ENCODE results near the gene USP49. TPM values are rescaled to one million over a fixed set of nuclear protein-coding genes. Genes with fewer than 3 reads are reported as not detected.
"Not testable (repeated sequence)": the region's sequence is repeated elsewhere in the genome, so short reads cannot be mapped to it uniquely, and the experiment has no call there.

The USP49 gene
- total RNA-seq, 1 donor from 2014 or later: 6.3 TPM

DNA sequence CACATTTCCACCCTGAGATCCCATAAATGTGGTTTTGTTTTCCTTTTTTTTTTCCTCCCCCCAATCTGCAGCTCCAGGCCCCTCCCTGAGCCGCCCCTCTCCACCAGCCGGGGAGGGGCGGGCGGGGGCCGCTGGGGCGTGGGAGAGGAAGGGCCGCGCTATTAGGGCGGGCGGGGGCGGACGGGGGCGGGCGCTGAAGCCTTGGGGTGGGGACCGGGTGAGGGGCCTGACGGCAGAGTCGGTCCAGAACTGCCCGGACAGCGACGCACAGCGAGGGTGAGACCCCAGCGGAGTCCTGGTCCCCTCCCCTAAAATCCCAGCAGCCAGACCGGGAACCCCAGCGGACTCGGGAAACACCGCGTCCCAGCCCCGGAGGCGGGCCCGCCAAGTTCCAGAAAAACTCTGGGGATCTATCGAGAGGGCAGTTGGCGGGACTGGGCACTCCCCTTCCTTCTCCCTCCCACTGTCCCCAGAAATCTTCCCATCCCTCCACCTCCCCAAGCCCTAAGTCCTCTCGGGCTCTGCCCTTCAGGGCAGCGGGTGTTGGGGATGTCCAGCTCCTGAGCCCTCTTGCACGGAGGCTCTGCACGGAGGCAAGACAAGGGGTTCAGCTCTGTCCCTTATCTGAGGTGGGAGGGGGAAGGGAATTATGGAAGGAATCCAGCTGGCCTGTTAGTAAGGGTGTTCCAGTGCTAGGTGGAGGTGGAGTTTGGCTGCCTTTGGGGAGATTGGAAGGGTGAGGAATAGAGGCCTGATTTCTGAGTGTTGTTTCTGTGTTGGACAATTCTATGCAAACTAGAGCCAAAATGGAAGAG lies 114.4 kb downstream of the USP49 start, which contains the start of gene PRICKLE4:
Gene PRICKLE4 (plus strand): TSS at position 232 of the 815 bp plus-strand sequence. CDS start 2,692 bp downstream, outside the sequence.
- DNase-seq (ENCODE audit: low read depth): peak; percentile 28

DNA sequence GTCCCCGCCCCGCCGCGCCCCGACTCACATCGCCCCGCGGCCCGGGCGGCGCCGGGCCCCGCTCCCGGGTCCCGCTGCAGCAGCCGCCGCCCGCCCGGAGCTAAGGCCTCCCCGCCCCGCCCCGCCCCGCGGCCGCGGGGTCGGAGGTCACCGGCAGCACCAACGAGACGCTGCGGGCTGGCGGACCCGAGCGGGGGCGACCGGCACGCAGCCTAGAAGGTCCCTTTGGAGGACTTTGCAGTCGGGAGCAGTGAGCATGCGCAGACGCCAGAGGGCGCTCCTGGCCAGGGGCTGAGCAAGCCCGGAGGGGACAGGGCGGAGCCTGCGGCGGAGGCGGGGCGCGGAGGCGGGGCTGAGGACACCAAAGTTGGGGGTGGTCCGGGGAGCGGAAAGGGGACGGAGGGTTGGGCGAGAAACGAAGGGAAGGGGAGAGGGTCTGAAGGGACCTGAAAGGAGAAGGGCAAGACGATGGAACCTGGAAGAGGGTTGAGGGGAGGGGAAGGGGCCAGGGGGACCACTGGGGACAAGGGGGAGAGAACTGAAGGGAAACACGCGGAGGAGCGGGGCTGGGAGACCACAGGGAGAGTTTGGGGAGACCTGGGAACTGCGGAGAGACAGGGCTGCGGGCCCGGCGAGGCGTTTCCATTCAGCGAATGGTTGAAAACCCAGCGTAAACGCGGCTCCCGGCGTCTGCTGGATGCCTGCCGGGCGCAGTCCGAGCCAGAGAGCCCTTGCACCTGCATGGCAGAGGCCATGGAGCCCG lies 115.2 kb downstream of the USP49 start, which contains the start of gene FRS3:
Gene FRS3 (minus strand): TSS at position 113 of the 763 bp plus-strand sequence. CDS start 2,913 bp downstream, outside the sequence.
- peak; percentile 78 for DNase-seq (ENCODE audit: low read depth)

DNA sequence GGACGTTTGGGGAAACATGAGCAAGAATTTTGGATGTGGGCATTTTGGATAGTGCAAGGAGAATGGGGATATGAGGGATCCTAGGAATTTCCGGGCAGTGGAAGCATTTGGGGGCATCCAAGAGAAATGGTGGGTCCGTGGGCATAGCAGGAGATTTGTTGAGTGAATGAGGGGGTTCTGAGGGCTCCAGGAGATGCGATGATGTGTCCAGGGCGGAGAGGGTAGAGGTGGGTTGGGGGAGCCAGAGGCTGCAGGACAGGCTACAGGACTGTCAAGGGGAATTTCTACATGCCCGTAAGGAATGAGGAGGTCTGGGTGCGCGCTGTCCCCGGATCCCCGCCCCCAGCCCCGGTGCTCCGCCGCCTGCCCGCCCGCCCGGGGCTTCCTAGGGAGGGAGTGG lies 115.8 kb downstream of the USP49 start:
- no peak for DNase-seq (ENCODE audit: low read depth)

DNA sequence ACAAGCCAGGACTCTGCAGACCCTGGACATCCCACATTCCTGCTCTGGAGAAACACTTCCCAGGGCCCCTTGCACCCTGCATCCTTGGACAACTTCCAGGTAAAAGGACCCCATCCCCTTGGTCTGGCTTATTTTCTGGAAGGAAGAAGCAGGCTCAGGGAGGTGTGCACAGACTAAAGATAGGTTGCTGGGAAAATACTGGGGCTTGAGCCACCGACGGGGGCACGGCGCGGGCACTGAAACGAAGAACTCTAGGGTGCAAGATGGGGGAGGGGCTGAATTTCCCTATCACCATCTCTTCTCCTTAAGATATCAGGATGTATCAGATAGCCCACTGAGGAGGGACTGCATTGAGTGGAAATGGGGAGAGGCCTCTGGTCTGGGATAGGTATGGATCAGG lies 116.3 kb downstream of the USP49 start:
- DNase-seq (ENCODE audit: low read depth): no peak

DNA sequence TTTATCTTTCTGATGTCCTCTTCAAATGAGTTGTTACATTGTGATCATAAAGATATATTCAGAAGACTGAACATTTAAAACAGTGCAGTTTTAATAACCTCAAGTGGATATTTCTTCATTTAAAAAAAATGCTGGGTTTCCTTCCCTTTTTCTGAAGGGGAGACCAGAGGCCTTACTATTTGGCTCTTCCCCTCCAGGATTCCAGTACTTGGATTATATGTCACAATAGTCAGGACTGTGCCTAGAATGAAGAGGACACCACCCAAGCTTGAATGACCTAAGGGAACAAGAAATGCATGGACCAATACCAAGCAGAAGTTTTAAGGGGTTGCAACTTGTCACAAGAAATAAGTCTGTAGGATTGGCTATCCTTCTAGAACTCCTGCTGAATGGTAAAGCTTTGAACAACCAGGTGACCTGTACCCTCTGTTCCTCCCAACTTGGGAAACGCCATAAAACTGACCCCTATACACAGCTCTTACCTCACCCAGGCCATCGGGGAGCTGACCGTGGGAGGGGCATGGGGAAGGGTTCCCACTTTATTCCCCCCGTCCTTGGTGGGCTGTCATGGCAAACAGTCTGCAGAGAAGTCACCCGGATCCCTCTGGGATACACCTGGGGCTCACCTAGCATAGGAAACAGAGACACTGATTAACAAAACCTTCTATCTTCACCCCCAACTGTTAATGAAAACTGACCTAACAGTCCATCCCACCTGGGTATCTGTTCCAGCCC lies 117.5 kb downstream of the USP49 start:
- no peak for DNase-seq (ENCODE audit: low read depth)

DNA sequence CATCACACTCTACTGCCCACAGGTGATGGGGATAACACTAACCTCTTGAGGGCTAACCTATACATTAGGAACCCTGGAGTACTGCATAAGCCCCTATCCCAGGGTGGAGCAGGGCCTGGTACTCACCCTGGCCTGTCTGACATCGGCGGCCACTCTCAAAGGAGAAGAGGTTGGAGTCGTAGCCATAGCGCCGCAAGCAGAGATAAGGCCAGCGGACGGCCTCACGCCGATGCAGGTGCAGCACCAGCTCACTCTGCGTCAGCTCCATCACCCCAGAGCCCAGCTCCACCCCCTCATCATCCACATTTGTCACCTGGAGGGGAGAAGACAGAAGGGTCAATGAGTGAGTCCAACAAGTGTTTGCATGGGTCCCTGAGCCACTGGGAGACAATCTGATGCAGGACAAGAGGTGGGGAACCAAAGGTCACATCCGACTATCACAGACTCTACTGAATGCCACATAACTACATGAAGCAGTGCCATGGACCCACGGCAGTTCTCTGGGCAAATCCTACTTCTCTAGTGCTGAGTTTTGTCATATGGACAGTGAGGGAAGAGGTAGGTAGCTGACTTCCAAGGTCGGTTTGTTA lies 119.8 kb downstream of the USP49 start:
- DNase-seq (ENCODE audit: low read depth): no peak

DNA sequence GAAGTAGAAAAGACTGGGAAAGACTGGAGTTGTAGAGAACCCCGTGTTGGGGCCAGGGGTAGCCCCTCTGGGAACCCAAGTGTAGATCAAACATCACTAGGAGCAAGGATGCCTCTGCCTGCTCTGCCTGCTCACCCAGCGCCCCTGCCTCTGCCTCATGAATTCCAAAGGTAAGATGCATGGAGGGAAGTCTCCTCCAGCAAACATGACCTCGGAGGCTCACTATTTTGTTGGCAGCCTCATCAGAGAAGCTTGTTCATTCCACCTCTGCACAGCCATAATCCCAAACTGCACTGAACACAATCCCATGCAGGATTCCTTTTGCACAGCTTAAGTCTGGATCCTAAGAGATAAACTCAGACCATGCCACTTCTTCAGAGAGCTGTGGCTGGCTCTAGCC lies 120.3 kb downstream of the USP49 start:
- no peak for DNase-seq (ENCODE audit: low read depth)

DNA sequence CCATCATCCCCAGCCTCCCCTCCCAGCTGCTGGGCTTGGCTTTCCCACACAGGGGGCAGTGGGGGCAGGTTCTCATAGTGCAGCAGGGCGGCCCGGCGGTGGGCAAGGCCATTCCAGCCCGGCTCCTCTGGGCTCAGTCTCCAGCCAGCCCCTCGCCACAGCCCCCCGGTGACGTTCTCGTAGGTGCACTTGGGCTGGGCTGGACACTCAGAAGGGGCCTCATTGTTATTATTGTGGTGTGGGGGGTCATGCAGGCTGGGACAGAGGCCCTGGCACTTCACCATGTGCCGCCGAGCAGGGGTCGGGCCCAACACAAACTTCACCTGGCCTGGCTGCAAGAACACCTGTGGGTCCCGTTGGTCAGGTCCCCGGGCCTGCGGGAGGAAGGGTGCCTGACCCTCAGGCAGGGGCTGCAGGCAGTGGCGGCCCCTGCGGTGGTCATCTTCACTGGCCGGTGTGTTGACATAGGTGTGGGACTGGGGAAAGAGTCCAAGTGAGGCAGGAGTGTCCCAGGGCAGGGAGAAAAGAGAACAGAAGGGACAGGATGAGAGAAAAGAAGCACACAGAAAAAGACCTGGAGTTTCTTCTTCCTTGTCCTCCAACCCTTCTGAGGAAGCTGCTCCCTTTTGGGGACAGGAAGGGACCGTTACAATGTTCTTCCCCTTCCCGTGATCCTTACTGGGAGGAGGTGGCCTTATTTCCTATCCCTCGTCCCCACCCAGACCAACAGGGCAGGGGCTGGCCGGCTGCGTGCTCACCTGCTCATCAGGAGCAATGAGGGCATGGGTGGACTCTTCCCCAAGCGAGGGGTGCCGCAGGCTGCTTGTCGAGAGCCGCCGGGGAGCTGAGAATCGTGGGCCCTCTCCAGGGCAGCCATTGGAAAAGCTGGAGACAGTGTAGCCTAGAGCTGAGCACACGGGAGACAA lies 123.9 kb downstream of the USP49 start:
- DNase-seq (ENCODE audit: low read depth): no peak

DNA sequence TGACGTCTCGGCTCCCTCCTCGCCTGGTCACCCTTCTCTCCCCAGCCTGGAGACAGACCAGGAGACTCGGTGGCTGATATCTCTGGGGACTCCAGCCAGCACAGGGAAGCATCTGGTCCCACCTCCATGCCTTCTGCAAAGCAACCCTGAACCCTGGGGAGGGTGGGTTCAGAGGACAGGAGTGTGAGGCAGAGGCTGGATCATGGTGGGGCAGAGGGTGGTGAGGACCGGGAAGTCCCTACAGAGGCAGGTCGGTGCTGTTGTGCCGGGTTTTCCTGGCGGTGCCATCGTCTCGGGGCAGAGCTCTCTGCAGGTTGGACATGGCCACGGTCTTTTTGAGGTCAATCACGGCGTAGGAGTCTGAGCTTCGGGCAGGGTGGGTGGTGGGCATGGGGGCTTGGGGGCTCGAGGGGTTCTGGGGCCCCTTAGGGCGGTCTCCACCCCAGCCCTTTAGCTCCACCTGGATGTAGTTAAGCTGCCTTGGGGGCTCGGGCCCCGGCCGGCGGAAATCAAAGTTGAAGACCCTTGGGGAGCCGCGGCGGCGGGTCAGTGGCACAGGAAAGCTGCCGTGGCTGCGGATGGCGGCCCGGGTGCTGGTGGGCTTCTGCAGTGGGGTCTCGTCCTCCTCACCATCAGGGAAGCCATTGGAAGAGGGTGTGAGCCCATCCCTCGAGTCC lies 124.7 kb downstream of the USP49 start:
- no peak for DNase-seq (ENCODE audit: low read depth)

DNA sequence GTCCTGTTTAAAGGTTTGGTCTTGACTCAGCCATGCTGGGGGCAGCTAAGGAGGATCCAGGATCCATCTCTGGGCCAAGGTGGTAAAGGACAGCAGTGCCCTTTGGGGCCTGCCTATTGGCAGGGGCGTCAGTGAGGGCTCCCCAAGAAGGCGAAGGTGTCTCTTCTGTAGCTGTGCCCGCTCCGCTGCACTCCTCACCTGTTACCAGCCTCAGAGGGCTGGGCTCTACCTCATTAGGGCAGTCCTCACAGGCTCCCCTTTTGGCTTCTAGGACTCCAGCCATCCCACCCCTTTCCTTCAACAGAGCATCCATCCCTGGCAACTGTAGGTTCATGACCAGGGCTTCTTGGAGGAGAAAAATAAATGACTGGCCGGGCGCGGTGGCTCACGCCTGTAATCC lies 125.8 kb downstream of the USP49 start:
- DNase-seq (ENCODE audit: low read depth): no peak

DNA sequence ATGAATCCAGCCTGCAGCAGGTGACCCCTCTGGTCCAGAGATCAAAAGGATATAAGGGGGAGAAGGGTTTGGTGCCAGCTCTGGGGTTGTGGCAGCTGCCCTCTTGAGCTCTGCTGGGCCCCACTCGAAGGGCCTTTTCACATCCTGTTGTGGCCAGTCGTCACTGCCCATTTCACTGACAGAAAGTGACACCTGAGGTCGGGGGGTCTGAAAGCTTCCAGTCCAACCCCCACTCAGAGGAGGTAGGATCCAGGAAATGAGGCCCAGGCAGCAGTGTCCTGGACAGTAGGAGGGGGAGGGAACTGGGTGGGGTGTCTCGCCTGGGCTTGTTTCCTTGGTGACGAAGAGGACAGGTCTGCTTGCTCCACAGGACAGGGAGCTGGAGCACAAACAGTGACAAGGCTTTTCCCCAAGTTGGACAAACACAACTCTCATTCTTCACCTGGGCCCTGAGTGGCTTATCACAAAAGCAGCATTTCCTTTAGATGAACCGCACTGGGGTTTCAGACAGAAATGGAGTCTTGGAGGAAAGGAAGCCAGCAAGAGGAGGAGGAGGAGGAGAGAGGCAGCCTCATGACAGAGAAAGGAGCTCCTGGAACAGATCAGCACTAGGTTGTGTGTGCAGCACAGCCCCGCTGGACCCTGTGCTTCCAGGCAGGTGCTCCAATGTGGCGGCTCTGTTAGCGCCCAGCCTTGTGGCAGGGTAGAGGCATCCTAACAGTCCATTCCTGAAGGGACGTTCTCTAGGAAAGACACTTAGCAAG lies 126.4 kb downstream of the USP49 start:
- no peak for DNase-seq (ENCODE audit: low read depth)

DNA sequence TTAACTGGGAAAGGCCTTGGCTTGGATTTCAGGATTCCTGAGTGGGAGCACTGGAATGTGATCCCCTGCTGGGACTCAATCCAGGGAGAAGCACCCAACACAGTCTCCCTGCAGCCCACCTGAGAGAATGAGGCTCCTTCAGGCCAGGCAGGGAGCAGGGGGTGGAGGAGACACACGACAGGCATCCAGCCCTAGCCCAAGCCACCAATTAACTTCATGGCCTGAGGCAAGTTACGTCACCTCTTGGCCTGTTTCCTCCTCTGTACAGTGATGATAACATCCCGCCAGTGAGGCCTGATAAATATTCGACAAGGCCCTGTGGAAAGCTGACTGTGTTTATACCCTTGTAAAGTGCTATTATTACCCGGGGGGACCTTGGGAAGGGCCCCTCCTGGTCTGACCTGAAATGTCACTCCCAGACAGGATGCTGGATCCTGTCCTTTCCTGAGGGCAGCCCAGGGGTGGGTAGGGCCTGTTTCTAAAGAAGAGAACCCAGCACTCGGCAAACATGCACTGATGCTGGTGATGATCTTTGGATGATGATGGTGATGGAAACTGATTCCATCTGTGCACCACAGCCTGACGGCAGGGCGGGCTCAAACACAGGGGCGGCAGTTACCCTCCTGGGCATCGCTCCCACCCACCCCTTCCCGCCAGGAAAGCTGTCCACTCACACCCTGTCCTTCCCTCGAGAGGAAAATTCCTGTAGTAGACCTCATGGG lies 127.9 kb downstream of the USP49 start:
- DNase-seq (ENCODE audit: low read depth): peak; percentile 69

DNA sequence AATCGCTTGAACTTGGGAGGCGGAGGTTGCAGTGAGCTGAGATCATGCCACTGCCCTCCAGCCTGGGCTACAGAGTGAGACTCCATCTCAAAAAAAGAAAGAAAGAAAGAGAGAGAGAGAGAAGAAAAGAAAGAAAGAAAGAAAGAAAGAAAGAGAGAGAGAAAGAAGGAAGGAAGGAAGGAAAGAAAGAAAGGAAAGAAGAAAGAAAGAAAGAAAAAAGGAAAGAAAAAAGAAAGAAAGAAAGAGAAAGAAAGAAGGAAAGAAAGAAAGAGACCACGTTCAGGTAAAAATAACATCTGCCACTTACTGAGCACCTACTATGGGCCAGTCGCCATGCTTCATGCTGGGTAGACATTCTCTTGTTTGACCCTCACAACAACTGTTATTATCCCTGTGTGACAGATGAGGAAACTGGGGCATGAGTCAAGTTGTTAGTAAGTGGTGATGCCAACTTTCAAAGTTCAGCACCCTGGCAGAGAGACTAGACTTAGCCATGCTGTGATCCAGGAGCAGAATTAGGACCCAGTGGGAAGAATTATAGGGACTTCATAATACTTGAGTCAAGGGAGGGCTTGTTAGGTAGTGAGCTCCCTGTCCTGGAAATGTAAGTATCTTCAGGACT lies 129.0 kb downstream of the USP49 start:
- not testable (repeated sequence) for DNase-seq (ENCODE audit: low read depth)

DNA sequence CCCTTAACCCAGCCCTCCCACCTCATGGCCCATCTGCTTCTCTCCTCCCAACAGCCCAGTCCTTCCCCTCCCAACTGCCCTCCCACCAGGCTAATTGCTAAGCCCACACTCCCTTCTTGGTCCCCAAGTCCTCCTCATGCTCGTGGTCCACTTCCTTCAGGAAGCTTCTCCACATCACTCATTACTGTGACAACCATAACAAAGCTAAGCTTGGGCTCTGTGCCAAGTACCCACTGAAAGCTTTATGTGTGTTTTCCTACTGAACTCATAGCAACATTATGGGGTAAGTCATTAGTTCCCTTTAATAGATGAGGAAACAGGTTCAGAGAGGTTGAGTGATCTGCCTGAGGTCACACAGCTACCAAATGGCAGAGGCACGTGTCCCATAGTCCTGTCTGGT lies 131.7 kb downstream of the USP49 start:
- DNase-seq (ENCODE audit: low read depth): no peak

DNA sequence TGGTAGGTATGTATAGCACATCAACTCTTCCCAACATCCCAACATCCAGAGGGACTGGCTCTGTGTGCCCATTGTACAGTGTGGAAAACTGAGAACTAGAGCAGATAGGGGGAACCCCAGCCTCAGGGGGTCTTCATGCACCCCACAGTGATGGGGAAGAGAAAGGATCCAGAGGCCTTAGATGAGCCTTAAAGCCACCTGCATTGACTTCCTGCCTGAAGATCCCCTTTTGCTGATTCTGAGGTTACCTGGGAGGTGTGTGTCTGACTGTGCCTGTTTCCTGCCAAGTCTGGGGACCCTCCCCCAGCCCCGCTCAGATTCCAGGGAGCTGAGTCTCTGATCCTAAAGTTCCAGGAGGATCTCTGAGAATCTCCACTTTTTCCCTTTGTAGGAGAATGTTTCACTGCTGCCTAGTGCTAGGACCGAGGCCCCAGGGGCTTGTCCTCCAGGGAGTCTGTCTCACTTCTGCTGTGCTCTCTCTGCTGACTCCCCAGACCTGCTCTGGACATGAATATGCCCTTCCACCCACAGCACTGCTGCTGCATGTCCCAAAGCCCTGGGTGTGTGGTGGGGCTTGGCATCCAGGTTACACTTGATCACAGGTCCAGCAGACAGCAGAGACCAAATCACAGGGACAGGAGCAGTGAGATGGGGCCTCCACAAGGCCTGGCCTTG lies 135.1 kb downstream of the USP49 start:
- DNase-seq (ENCODE audit: low read depth): no peak

DNA sequence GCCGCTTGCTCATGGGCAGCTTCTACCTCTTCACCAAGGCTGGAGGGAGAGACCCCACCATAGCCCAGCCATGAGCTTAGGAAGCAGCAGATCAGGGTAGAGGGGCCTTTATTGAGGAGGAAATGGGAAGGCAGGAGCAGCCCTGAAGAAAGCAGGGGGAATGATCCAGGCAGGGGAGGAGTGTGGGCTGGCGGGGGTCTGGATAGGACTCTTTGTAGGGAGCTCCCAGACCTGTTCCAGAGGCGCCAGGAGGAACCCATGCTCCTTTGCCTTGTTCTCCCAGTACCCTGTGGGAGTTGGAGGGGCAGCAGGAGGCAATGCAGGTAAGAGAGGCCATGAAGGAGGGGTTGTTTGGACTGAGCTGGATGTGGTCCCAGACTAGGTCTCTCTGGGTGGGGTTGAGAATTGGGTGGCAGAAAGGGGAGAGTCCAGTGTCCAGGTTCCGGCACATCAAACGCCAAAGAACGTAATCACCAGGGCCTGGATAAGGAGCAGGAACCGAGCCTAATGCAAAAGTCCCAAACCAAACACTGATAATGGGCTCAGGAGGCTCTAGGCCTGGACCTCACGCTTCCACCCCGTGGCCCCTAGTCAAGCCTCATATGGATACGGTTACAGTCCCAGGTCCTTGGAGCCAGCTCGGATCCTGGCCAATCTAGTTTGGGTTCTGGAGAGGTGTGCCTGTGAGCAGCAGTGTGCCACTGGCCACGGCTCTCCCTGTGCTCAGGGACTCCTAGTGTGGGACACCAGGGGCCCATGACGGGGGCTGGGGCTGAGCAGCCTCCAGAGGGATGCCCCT lies 135.9 kb downstream of the USP49 start:
- DNase-seq (ENCODE audit: low read depth): no peak

DNA sequence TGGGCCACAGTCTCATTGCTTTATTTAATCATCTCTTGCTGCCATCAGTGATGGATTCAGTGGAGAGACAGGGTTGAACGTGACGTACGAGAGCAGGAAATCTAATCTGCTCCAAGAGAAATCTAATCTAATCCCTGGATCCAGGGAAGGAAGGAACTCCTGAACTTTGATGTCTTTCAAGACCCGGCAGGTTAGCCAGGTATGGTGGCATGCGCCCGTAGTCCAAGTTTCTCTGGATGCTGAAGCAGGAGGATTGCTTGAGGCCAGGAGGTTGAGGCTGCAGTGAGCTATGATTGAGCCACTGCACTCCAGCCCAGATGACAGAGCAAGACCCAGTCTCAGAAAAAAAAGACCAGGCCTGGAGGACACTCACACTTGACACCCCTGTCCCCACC lies 136.5 kb downstream of the USP49 start:
- DNase-seq (ENCODE audit: low read depth): no peak

Data from renal cortical epithelial cell (primary cell).